ENCODE data around the gene ZBTB17. TPM values are rescaled to one million over a fixed set of nuclear protein-coding genes. Genes with fewer than 3 reads are reported as not detected.

ZBTB17 gene
- total and polyA plus RNA-seq, 10 of the 15 experiments (the other 5 are each of a cell fraction or from before 2014, with no cell fraction given): 0.87 to 59.4 (median 38.7) TPM

- no peak overlapping the region for H3K4me3 ChIP-seq
- no TSS peak for BruUV-seq (replicated peaks)
- no peak overlapping the region for H2AFZ ChIP-seq (ENCODE audit: control insufficient read depth, low read depth, low read length)
- no peak for DNase-seq (ENCODE audit: low read depth, low spot score)
- no peaks in the 10 kb centered on the region for H3K27me3 ChIP-seq (replicated peaks in 1 of 2; ENCODE audit: control insufficient read depth in 2 of 2, insufficient read depth in 2 of 2, low read length in 1 of 2)
- 59% methylated on average over 9 of the region's 10 CpGs for WGBS (ENCODE audit: insufficient coverage, insufficient replicate concordance, low lambda C conversion rate, missing lambda C conversion rate)
- peak; percentile 14; the same call in 1 of the 2 replicates for TF ChIP-seq POLR2AphosphoS5 (IDR thresholded peaks at IDR 0.05; ENCODE audit: low read length)
- no peak for TF ChIP-seq MEF2A (IDR thresholded peaks at IDR 0.05; ENCODE audit: insufficient read depth, low read depth, low read length)
- peaks cover 40% of the 10 kb centered on the region for H3K4me1 ChIP-seq (ENCODE audit: control insufficient read depth, insufficient read depth, low read length)
- peak overlapping the region; percentile 78 for H3K27ac ChIP-seq (ENCODE audit: control insufficient read depth, insufficient read depth)
- peaks cover 22% of the 10 kb centered on the region for H3K79me2 ChIP-seq (ENCODE audit: control insufficient read depth, insufficient read depth, low read length)
- FAIRE-seq: no peak
- no peak for ATAC-seq
- ChIA-PET RAD21 (ENCODE audit: unreplicated experiment) (interaction anchor here (0.8 to 5.0 kb wide), 3 partner anchors 16 to 133 kb away, joined by 3 to 34 read pairs (median 29); partner anchors contain the start of gene ZBTB17), POLR2A (interaction anchor here (0.9 to 2.6 kb wide), 3 partner anchors 11 to 98 kb away, joined by 3 to 8 read pairs (median 3); no protein-coding TSS in a partner anchor), SMC1A (ENCODE audit: uncharacterized antibody, unreplicated experiment) (interaction anchor here (1.0 to 5.6 kb wide), 3 partner anchors 16 to 101 kb away, joined by 3 to 78 read pairs (median 4); partner anchors contain the start of gene SPEN), CTCF (interaction anchor here (1.3 to 4.7 kb wide), 3 partner anchors 17 to 132 kb away, joined by 3 to 25 read pairs (median 3); partner anchors contain the start of gene ZBTB17)
- intact Hi-C loops (cut with micrococcal nuclease; ENCODE audit: unreplicated experiment) (loop anchor here (10.0 kb wide), 1 partner anchor 107 kb away; no protein-coding TSS in a partner anchor), in situ Hi-C loops (cut with MboI) (no loop called here)
- no peaks in the 10 kb centered on the region; the same call in 1 of the 2 replicates for H4K20me1 ChIP-seq (ENCODE audit: control insufficient read depth, insufficient read depth)
- peak overlapping the region; percentile 55; the same call in 1 of the 2 replicates for H3K9ac ChIP-seq (ENCODE audit: control insufficient read depth, insufficient read depth, low read length)
- no peaks in the 10 kb centered on the region for H3K9me3 ChIP-seq (replicated peaks; ENCODE audit: control insufficient read depth, insufficient read depth, low read length)
- H3K36me3 ChIP-seq (ENCODE audit: control insufficient read depth in 2 of 2, insufficient read depth in 2 of 2, low read length in 1 of 2): peaks cover 6 to 55% of the 10 kb centered on the region in 2 experiments
- peak overlapping the region; percentile 14 for H3K4me2 ChIP-seq (ENCODE audit: control insufficient read depth, insufficient read depth)
Measured at GRCh38 chr1:15947382-15948090, 28.4 kb downstream of the ZBTB17 start.

GRCh38 chr1:15946571-15947381, 29.1 kb downstream of the ZBTB17 start:
- Histone ChIP-seq H3K9ac (ENCODE audit: control insufficient read depth, insufficient read depth, low read length) (no peak overlapping the region), H2AFZ (ENCODE audit: control insufficient read depth, low read depth, low read length) (no peak overlapping the region), H3K27ac (ENCODE audit: control insufficient read depth, insufficient read depth) (no peak overlapping the region), H3K79me2 (ENCODE audit: control insufficient read depth, insufficient read depth, low read length) (peaks cover 21% of the 10 kb centered on the region), H3K4me1 (ENCODE audit: control insufficient read depth, insufficient read depth, low read length) (peaks cover 40% of the 10 kb centered on the region), H3K4me3 (no peak overlapping the region), H4K20me1 (ENCODE audit: control insufficient read depth, insufficient read depth) (no peaks in the 10 kb centered on the region; the same call in 1 of the 2 replicates), H3K9me3 (replicated peaks; ENCODE audit: control insufficient read depth, insufficient read depth, low read length) (no peaks in the 10 kb centered on the region), H3K27me3 (replicated peaks in 1 of 2; ENCODE audit: control insufficient read depth in 2 of 2, insufficient read depth in 2 of 2, low read length in 1 of 2) (no peaks in the 10 kb centered on the region), H3K36me3 (ENCODE audit: control insufficient read depth in 2 of 2, insufficient read depth in 2 of 2, low read length in 1 of 2) (peaks cover 6 to 58% of the 10 kb centered on the region in 2 experiments), H3K4me2 (ENCODE audit: control insufficient read depth, insufficient read depth) (no peak overlapping the region)
- intact Hi-C loops (cut with micrococcal nuclease; ENCODE audit: unreplicated experiment) (loop anchor here (10.0 kb wide), 1 partner anchor 108 kb away; no protein-coding TSS in a partner anchor), in situ Hi-C loops (cut with MboI) (no loop called here)
- ChIA-PET RAD21 (ENCODE audit: unreplicated experiment) (interaction anchor here (3.1 to 5.0 kb wide), 2 partner anchors 17 to 29 kb away, joined by 29 to 34 read pairs; partner anchors contain the start of gene ZBTB17), SMC1A (ENCODE audit: uncharacterized antibody, unreplicated experiment) (no interaction called here), POLR2A (no interaction called here), CTCF (interaction anchor here (1.3 to 1.4 kb wide), 2 partner anchors 18 to 131 kb away, joined by 3 read pairs; no protein-coding TSS in a partner anchor)
- ATAC-seq: no peak
- TF ChIP-seq TBL1XR1 (IDR thresholded peaks at IDR 0.05; ENCODE audit: low read depth, low read length) (no peak), POLR2AphosphoS5 (IDR thresholded peaks at IDR 0.05; ENCODE audit: low read length) (0 out of 2 replicates have a peak, but pooled peaks have one; percentile 6)
- FAIRE-seq: no peak
- WGBS (ENCODE audit: insufficient coverage, insufficient replicate concordance, low lambda C conversion rate, missing lambda C conversion rate): 83% methylated on average over 18 of the region's 18 CpGs
- no TSS peak for BruUV-seq (replicated peaks)
- no peak for DNase-seq (ENCODE audit: low read depth, low spot score)
